Activated T-cell treated with anti-CD3 and anti-CD28 coated beads for 4 hours (primary cell): ENCODE measurements around the gene FCRL4.

ENCODE experiments used
- DNase-seq: peaks from one replicate; pipeline ENCODE4 v3.0.0-alpha.2; 2020

FCRL4 gene

GRCh38 chr1:157597959-157598667 is at the start of gene FCRL4:
FCRL4 (minus strand) TSS chr1:157598085; CDS start chr1:157597944, 141 bp downstream.
- no peak for DNase-seq

- no peak for DNase-seq
Observed at GRCh38 chr1:157646144-157646543, 48.3 kb upstream of the FCRL4 start.

- no peak for DNase-seq
Observed at GRCh38 chr1:157641177-157641576, 43.3 kb upstream of the FCRL4 start.

- DNase-seq, result no peak
Observed at GRCh38 chr1:157639800-157640199, 41.9 kb upstream of the FCRL4 start.

- no peak for DNase-seq
Observed at GRCh38 chr1:157628773-157629172, 30.9 kb upstream of the FCRL4 start.

- DNase-seq, result no peak
Observed at GRCh38 chr1:157626099-157626498, 28.2 kb upstream of the FCRL4 start.

- DNase-seq, result no peak
Observed at GRCh38 chr1:157624471-157624870, 26.6 kb upstream of the FCRL4 start.

GRCh38 chr1:157622471-157622870 is 24.6 kb upstream of the FCRL4 start:
- no peak for DNase-seq

- DNase-seq, result no peak
Observed at GRCh38 chr1:157618190-157618589, 20.3 kb upstream of the FCRL4 start.

- no peak for DNase-seq
Observed at GRCh38 chr1:157600236-157600635, 2.4 kb upstream of the FCRL4 start.

GRCh38 chr1:157596384-157596783 is 1.5 kb downstream of the FCRL4 start:
- DNase-seq, result no peak

GRCh38 chr1:157595356-157595755 is 2.5 kb downstream of the FCRL4 start:
- no peak for DNase-seq

GRCh38 chr1:157585984-157586383 is 11.9 kb downstream of the FCRL4 start:
- no peak for DNase-seq

GRCh38 chr1:157584503-157584902 is 13.4 kb downstream of the FCRL4 start:
- no peak for DNase-seq

GRCh38 chr1:157580828-157581210 is 17.1 kb downstream of the FCRL4 start:
- DNase-seq, result no peak

GRCh38 chr1:157580179-157580827 is 17.6 kb downstream of the FCRL4 start:
- DNase-seq, result no peak

- DNase-seq, result no peak
Observed at GRCh38 chr1:157577420-157577819, 20.5 kb downstream of the FCRL4 start.

- DNase-seq, result no peak
Observed at GRCh38 chr1:157575744-157576143, 22.1 kb downstream of the FCRL4 start.

- no peak for DNase-seq
Observed at GRCh38 chr1:157574836-157575235, 23.0 kb downstream of the FCRL4 start.

GRCh38 chr1:157566484-157567300 is 31.2 kb downstream of the FCRL4 start:
- no peak for DNase-seq

GRCh38 chr1:157562515-157562914 is 35.4 kb downstream of the FCRL4 start:
- DNase-seq, result no peak

GRCh38 chr1:157558119-157558518 is 39.8 kb downstream of the FCRL4 start:
- DNase-seq, result no peak
